Right lung (tissue), 5 donors: ENCODE measurements around the gene ZNF341. TPM values are rescaled to one million over a fixed set of nuclear protein-coding genes. Genes with fewer than 3 reads are reported as not detected.
A peak's percentile ranks its signal among the peaks of the same experiment; 100 is the strongest.
"Not testable (repeated sequence)": the region's sequence is repeated elsewhere in the genome, so short reads cannot be mapped to it uniquely, and the experiment has no call there.

Source experiments
- DNase-seq, 2 donors: peaks; one replicate each; pipeline ENCODE4 v3.0.0-alpha.2; 2013
- polyA plus RNA-seq, 5 donors: library from polyadenylated mRNA; unstranded; fragments of 120-200 nt; gene quantifications; one replicate each; pipeline versions ENCODE4 v1.2.1 to v1.2.3, GENCODE V29; 2013; ENCODE audit warnings: inconsistent platforms in 1 of 5, low replicate concordance in 1 of 5; ENCODE audit not compliant: insufficient read length in 5 of 5, insufficient read depth in 1 of 5

The ZNF341 gene
- polyA plus RNA-seq, 5 donors: 3.0 to 5.3 (median 4.0) TPM

- no peak for DNase-seq
Observed at GRCh38 chr20:33728463-33728862, 3.3 kb upstream of the ZNF341 start.

DNA sequence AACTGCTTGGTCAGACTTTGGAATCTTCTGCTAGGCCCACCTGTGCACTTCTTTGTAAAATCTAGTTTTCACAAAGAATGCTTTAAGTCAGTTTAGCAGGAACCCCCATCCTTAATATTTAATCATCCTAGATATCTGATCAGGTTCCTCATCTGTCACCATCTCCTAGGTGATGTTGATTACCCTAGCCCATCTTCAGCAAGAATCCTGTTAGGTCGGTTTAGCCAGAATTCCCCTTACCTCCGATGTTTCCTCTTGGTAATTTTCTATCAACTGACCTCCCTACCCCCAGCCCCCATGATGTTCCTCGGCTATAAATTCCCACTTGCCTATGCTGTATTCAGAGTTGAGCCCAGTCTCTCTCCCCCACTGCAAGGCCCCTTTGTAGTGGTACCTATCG lies 2.7 kb upstream of the ZNF341 start:
- no peak for DNase-seq

DNA sequence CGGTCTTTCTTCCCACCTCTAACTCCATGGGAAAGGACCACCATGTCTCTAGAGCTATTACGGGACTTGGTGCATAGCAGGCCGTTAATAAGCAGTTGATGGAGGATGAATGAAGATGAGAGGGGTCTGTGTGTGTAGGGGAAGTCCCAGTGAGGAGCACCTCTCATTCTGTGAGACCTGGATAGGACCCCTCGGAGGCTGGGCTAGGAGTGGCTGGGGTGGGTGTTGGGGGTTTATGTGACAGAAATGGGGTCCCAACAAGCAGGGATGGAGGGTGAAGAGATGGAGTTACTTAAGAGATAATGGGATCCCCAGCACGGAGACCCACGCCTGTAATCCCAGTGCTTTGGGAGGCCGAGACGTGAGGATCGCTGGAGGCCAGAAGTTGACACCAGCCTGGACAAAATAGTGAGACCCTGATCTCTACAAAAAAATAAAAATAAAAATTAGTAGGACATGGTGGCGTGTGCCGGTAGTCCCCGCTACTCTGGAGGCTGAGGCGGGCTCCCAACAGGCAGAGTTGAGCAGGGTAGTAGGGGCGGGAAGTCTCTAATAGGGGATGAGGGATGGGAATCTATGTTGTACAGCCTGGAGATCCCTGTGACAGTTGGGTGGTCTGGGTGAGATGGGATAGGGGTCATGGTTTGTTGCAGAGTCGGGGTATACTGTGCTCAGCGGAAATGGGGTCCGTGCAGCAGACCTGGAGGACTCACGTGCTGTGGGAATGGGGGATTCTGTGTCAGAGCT lies 677 bp upstream of the ZNF341 start:
- no peak for DNase-seq

- DNase-seq: peak; percentile 88 to 90
Observed at GRCh38 chr20:33732166-33732970, 572 bp downstream of the ZNF341 start.

- peak; percentile 22 to 27 for DNase-seq
Observed at GRCh38 chr20:33733654-33734576, 2.1 kb downstream of the ZNF341 start.

- DNase-seq: no peak
Observed at GRCh38 chr20:33736962-33737361, 5.2 kb downstream of the ZNF341 start.

GRCh38 chr20:33739493-33739892 lies 7.7 kb downstream of the ZNF341 start:
- no peak for DNase-seq

DNA sequence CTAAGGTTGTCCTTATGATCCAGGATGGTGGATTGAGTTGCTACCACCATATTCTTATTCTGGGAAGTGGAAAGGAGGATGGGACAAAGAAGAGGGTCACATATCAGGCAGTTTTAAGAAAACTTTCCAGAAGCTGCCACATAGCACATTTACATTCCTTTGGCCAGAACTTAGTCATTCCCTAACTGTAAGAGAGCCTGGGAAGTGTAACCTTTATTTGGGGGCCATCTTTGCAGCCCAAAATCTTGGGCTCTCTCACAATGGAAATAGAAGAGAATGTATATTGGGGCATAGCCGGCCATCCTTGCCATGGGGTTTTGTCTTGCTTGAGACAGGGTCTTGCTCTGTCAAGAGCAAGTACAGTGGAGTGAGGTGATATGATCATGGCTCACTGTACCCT lies 8.4 kb downstream of the ZNF341 start:
- no peak for DNase-seq

DNA sequence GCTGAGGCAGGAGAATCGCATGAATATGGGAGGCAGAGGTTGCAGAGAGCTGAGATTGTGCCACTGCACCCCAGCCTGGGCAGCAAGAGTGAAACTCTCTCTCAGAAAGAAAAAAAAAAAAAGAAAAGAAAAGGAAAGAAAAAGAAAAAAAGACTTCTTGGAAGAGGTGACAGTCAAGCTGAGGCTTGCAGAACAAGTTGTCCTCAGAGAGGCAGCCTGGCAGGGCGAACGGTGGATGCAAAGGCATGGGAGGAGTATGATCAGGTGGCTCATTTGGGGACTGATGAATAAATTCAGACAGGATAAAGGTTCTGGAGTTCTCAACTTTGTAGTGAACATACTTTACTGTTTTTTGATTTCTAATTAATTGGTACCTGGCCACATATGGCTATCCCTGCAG lies 12.4 kb downstream of the ZNF341 start:
- DNase-seq: no peak

GRCh38 chr20:33744773-33745385 lies 13.1 kb downstream of the ZNF341 start:
- DNase-seq: no peak

DNA sequence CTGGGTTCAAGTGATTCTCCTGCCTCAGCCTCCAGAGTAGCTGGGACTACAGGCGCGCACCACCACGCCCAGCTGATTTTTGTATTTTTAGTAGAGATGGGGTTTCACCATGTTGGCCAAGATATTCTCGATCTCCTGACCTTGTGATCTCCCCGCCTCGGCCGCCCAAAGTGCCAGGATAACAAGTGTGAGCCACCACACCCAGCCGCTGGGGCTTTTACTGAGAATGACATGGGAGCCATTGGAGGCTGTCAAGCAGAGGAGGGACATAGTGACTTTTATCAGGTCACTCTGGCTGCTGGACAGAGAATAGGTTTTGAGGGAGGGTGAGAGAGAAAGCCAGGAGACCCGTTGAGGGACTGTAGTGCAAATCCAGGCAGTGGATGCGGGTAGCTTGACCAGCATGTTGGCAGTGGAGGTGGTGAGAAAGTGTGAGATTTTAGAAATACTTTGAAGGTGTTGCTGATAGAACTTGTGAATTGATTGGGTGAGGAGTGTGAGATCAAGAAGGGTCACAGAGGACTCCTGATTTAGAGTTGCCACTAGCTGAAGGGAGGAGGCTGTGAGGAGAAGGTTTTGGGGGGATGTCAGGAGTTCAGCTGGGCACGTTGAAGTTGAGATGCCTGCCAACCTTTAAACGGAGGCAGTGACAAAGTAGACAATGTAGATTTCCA lies 14.7 kb downstream of the ZNF341 start:
- no peak for DNase-seq

GRCh38 chr20:33751775-33752174 lies 20.0 kb downstream of the ZNF341 start:
- DNase-seq: no peak

- no peak for DNase-seq
Observed at GRCh38 chr20:33753143-33753542, 21.3 kb downstream of the ZNF341 start.

GRCh38 chr20:33753763-33754162 lies 22.0 kb downstream of the ZNF341 start:
- no peak for DNase-seq

- DNase-seq: not testable (repeated sequence)
Observed at GRCh38 chr20:33755936-33756490, 24.2 kb downstream of the ZNF341 start.

- no peak for DNase-seq
Observed at GRCh38 chr20:33757046-33757445, 25.2 kb downstream of the ZNF341 start.

- no peak for DNase-seq
Observed at GRCh38 chr20:33757458-33757857, 25.7 kb downstream of the ZNF341 start.

GRCh38 chr20:33761698-33762250 lies 30.0 kb downstream of the ZNF341 start:
- DNase-seq: no peak

DNA sequence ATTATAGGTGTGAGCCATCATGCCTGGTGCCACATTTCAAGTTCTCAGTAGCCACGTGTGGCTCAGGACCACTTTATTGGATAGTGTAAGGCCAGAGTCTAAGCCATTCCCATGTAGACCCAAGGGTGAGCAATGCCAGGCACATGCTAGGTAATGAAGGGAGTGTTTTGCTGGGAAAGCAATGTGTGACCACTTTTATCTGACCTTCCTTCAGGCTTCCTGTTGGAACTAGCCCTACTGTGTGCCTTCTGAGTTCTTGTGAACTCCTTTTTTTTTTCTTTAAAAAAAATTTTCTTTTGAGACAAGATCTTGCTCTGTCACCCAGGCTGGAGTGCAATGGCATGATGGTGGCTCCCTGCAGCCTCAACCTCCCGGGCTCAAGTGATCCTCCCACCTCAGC lies 33.3 kb downstream of the ZNF341 start:
- DNase-seq: no peak

DNA sequence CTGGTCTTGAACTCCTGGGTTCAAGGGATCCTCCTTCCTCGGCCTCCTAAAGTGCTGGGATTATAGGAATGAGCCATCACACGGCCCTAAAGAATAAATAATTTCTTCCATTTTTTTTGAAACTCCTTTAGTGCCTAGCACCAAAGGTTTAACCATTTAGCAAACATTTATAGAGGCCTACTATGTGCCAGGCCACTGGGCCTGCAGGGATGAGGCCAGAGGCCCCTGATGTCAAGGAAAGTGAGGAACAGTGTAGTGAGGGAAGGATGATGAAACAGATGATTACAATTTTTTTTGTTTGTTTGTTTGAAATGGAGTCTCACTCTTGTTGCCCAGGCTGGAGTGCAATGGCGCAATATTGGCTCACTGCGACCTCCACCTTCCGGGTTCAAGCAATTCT lies 33.8 kb downstream of the ZNF341 start:
- no peak for DNase-seq
